ENCODE data around the gene USP36. TPM values are rescaled to one million over a fixed set of nuclear protein-coding genes. Genes with fewer than 3 reads are reported as not detected.
A peak's percentile ranks its signal among the peaks of the same experiment; 100 is the strongest.

The USP36 gene
- total and polyA plus RNA-seq, 4 donors, result 5.9 to 68.1 (median 49.0) TPM

- Histone ChIP-seq H3K27me3 (ENCODE audit: control insufficient read depth in 1 of 2, insufficient read depth in 2 of 2, low read length in 1 of 2) (no peaks in the 10 kb centered on the region), H3K9me3 (ENCODE audit: control insufficient read depth, low read length) (no peaks in the 10 kb centered on the region), H3K27ac (ENCODE audit: low read depth in 1 of 2, low read length in 2 of 2) (no peak overlapping the region), H3K36me3 (ENCODE audit: control insufficient read depth in 1 of 2, insufficient read depth in 2 of 2, low read length in 1 of 2) (peaks cover 0 to 11% of the 10 kb centered on the region in 2 donors), H3K4me3 (ENCODE audit: low read length in 2 of 2) (no peak overlapping the region), H3K4me1 (ENCODE audit: control insufficient read depth in 1 of 2, insufficient read depth in 2 of 2, low read length in 2 of 2) (no peaks in the 10 kb centered on the region)
- intact Hi-C loops (cut with DNase I), result no loop called here
- WGBS, 2 donors, result 80 to 83% methylated on average over 14 of the region's 14 CpGs
- no peak for ATAC-seq (ENCODE audit: low FRiP score)
- DNase-seq, result peak; percentile 26 to 27
Observed at GRCh38 chr17:78795861-78796516, 44.6 kb downstream of the USP36 start.

GRCh38 chr17:78794864-78795640 lies 45.6 kb downstream of the USP36 start:
- H3K36me3 ChIP-seq (ENCODE audit: control insufficient read depth in 1 of 2, insufficient read depth in 2 of 2, low read length in 1 of 2), result peaks cover 0 to 11% of the 10 kb centered on the region in 2 donors

GRCh38 chr17:78794399-78794798 lies 46.2 kb downstream of the USP36 start:
- H3K36me3 ChIP-seq (ENCODE audit: control insufficient read depth in 1 of 2, insufficient read depth in 2 of 2, low read length in 1 of 2), result peaks cover 0 to 11% of the 10 kb centered on the region in 2 donors
- no peak overlapping the region for H3K27ac ChIP-seq (ENCODE audit: low read depth in 1 of 2, low read length in 2 of 2)
- H3K4me3 ChIP-seq (ENCODE audit: low read length in 2 of 2), result no peak overlapping the region
- H3K4me1 ChIP-seq (ENCODE audit: control insufficient read depth in 1 of 2, insufficient read depth in 2 of 2, low read length in 2 of 2), result no peaks in the 10 kb centered on the region
- peak; percentile 32 to 62 for DNase-seq
- ATAC-seq (ENCODE audit: low FRiP score), result no peak
- WGBS, 2 donors, result 89 to 91% methylated on average over 16 of the region's 16 CpGs
- intact Hi-C loops (cut with DNase I), result no loop called here
- H3K27me3 ChIP-seq (ENCODE audit: control insufficient read depth in 1 of 2, insufficient read depth in 2 of 2, low read length in 1 of 2), result no peaks in the 10 kb centered on the region
- H3K9me3 ChIP-seq (ENCODE audit: control insufficient read depth, low read length), result no peaks in the 10 kb centered on the region

More at GRCh38 chr17:78794864-78795640, 45.6 kb downstream of the USP36 start:
- ATAC-seq (ENCODE audit: low FRiP score) (no peak), DNase-seq (peak; percentile 37 to 57)
- intact Hi-C loops (cut with DNase I), result no loop called here
- Histone ChIP-seq H3K27ac (ENCODE audit: low read depth in 1 of 2, low read length in 2 of 2) (no peak overlapping the region), H3K4me3 (ENCODE audit: low read length in 2 of 2) (no peak overlapping the region), H3K27me3 (ENCODE audit: control insufficient read depth in 1 of 2, insufficient read depth in 2 of 2, low read length in 1 of 2) (no peaks in the 10 kb centered on the region), H3K4me1 (ENCODE audit: control insufficient read depth in 1 of 2, insufficient read depth in 2 of 2, low read length in 2 of 2) (no peaks in the 10 kb centered on the region), H3K9me3 (ENCODE audit: control insufficient read depth, low read length) (no peaks in the 10 kb centered on the region)
- WGBS, 2 donors, result 90 to 95% methylated on average over 22 of the region's 22 CpGs

GRCh38 chr17:78793968-78794367 lies 46.6 kb downstream of the USP36 start:
- Histone ChIP-seq H3K27me3 (ENCODE audit: control insufficient read depth in 1 of 2, insufficient read depth in 2 of 2, low read length in 1 of 2) (no peaks in the 10 kb centered on the region), H3K9me3 (ENCODE audit: control insufficient read depth, low read length) (no peaks in the 10 kb centered on the region), H3K4me1 (ENCODE audit: control insufficient read depth in 1 of 2, insufficient read depth in 2 of 2, low read length in 2 of 2) (peaks cover 0 to 2% of the 10 kb centered on the region in 2 donors), H3K27ac (ENCODE audit: low read depth in 1 of 2, low read length in 2 of 2) (no peak overlapping the region), H3K36me3 (ENCODE audit: control insufficient read depth in 1 of 2, insufficient read depth in 2 of 2, low read length in 1 of 2) (peaks cover 0 to 11% of the 10 kb centered on the region in 2 donors), H3K4me3 (ENCODE audit: low read length in 2 of 2) (no peak overlapping the region)
- ATAC-seq (ENCODE audit: low FRiP score) (no peak), DNase-seq (no peak)
- intact Hi-C loops (cut with DNase I), result no loop called here
- 76 to 97% methylated on average over 6 of the region's 6 CpGs for WGBS, 2 donors

GRCh38 chr17:78793415-78793814 lies 47.2 kb downstream of the USP36 start:
- ATAC-seq (ENCODE audit: low FRiP score) (no peak), DNase-seq (peak; percentile 50 to 66)
- no peak overlapping the region for H3K27ac ChIP-seq (ENCODE audit: low read depth in 1 of 2, low read length in 2 of 2)
- H3K27me3 ChIP-seq (ENCODE audit: control insufficient read depth in 1 of 2, insufficient read depth in 2 of 2, low read length in 1 of 2), result no peaks in the 10 kb centered on the region
- intact Hi-C loops (cut with DNase I), result no loop called here
- H3K9me3 ChIP-seq (ENCODE audit: control insufficient read depth, low read length), result no peaks in the 10 kb centered on the region
- peaks cover 0 to 8% of the 10 kb centered on the region in 2 donors for H3K36me3 ChIP-seq (ENCODE audit: control insufficient read depth in 1 of 2, insufficient read depth in 2 of 2, low read length in 1 of 2)
- peaks cover 0 to 2% of the 10 kb centered on the region in 2 donors for H3K4me1 ChIP-seq (ENCODE audit: control insufficient read depth in 1 of 2, insufficient read depth in 2 of 2, low read length in 2 of 2)
- 84 to 92% methylated on average over 10 of the region's 10 CpGs for WGBS, 2 donors
- H3K4me3 ChIP-seq (ENCODE audit: low read length in 2 of 2), result no peak overlapping the region

- WGBS, 2 donors, result 73 to 78% methylated on average over 11 of the region's 11 CpGs
- Histone ChIP-seq H3K36me3 (ENCODE audit: control insufficient read depth in 1 of 2, insufficient read depth in 2 of 2, low read length in 1 of 2) (peaks cover 0 to 4% of the 10 kb centered on the region in 2 donors), H3K27me3 (ENCODE audit: control insufficient read depth in 1 of 2, insufficient read depth in 2 of 2, low read length in 1 of 2) (no peaks in the 10 kb centered on the region), H3K9me3 (ENCODE audit: control insufficient read depth, low read length) (no peaks in the 10 kb centered on the region), H3K4me3 (ENCODE audit: low read length in 2 of 2) (no peak overlapping the region), H3K4me1 (ENCODE audit: control insufficient read depth in 1 of 2, insufficient read depth in 2 of 2, low read length in 2 of 2) (peaks cover 0 to 2% of the 10 kb centered on the region in 2 donors), H3K27ac (ENCODE audit: low read depth in 1 of 2, low read length in 2 of 2) (no peak overlapping the region)
- ATAC-seq (ENCODE audit: low FRiP score) (no peak), DNase-seq (peak; percentile 34 to 51)
- intact Hi-C loops (cut with DNase I), result no loop called here
Observed at GRCh38 chr17:78791840-78792709, 48.5 kb downstream of the USP36 start.

- Histone ChIP-seq H3K27ac (ENCODE audit: low read depth in 1 of 2, low read length in 2 of 2) (peak overlapping the region in 1 of 2 donors; percentile 50), H3K9me3 (ENCODE audit: control insufficient read depth, low read length) (no peaks in the 10 kb centered on the region), H3K4me1 (ENCODE audit: control insufficient read depth in 1 of 2, insufficient read depth in 2 of 2, low read length in 2 of 2) (peaks cover 0 to 2% of the 10 kb centered on the region in 2 donors), H3K27me3 (ENCODE audit: control insufficient read depth in 1 of 2, insufficient read depth in 2 of 2, low read length in 1 of 2) (no peaks in the 10 kb centered on the region), H3K36me3 (ENCODE audit: control insufficient read depth in 1 of 2, insufficient read depth in 2 of 2, low read length in 1 of 2) (no peaks in the 10 kb centered on the region), H3K4me3 (ENCODE audit: low read length in 2 of 2) (no peak overlapping the region)
- DNase-seq (peak; percentile 36 to 39), ATAC-seq (ENCODE audit: low FRiP score) (no peak)
- intact Hi-C loops (cut with DNase I), result no loop called here
- 79 to 81% methylated on average over 4 of the region's 4 CpGs for WGBS, 2 donors
Observed at GRCh38 chr17:78790552-78790951, 50.1 kb downstream of the USP36 start.

GRCh38 chr17:78789663-78790181 lies 50.9 kb downstream of the USP36 start:
- WGBS, 2 donors, result 4 to 7% methylated on average over 14 of the region's 14 CpGs
- ATAC-seq (ENCODE audit: low FRiP score), result no peak
- H3K4me1 ChIP-seq (ENCODE audit: control insufficient read depth in 1 of 2, insufficient read depth in 2 of 2, low read length in 2 of 2), result peaks cover 0 to 2% of the 10 kb centered on the region in 2 donors
- peak overlapping the region; percentile 48 to 65 for H3K27ac ChIP-seq (ENCODE audit: low read depth in 1 of 2, low read length in 2 of 2)
- no peaks in the 10 kb centered on the region for H3K9me3 ChIP-seq (ENCODE audit: control insufficient read depth, low read length)
- H3K27me3 ChIP-seq (ENCODE audit: control insufficient read depth in 1 of 2, insufficient read depth in 2 of 2, low read length in 1 of 2), result no peaks in the 10 kb centered on the region
- H3K4me3 ChIP-seq (ENCODE audit: low read length in 2 of 2), result no peak overlapping the region
- peak; percentile 88 to 91 for DNase-seq
- no peaks in the 10 kb centered on the region for H3K36me3 ChIP-seq (ENCODE audit: control insufficient read depth in 1 of 2, insufficient read depth in 2 of 2, low read length in 1 of 2)
- intact Hi-C loops (cut with DNase I), result no loop called here

Measured in aorta (tissue), 5 donors.